KMS-11 (cell line): ENCODE measurements around the gene LCA5L.

Experiments used
- H2AFZ ChIP-seq: fragments of 200-600 bp; sonication (generic); 2 replicates; pipeline ENCODE4 v1.6.1; 2016; ENCODE audit warnings: antibody characterized with exemption, mixed run types, low read depth
- H3K27ac ChIP-seq: fragments of 200-600 bp; sonication (generic); 2 replicates; pipeline ENCODE4 v1.6.1; 2016; ENCODE audit warnings: mild to moderate bottlenecking, mixed run types
- H3K27me3 ChIP-seq: fragments of 200-600 bp; sonication (generic); 2 replicates; pipeline ENCODE4 v1.6.1; 2017; ENCODE audit warnings: mild to moderate bottlenecking, low read depth, mixed run types, moderate library complexity; ENCODE audit not compliant: insufficient read depth
- H3K36me3 ChIP-seq: fragments of 200-600 bp; sonication (generic); 2 replicates; pipeline ENCODE4 v1.6.1; 2017; ENCODE audit warnings: mild to moderate bottlenecking, mixed run types; ENCODE audit not compliant: insufficient read depth
- H3K4me1 ChIP-seq: fragments of 200-600 bp; sonication (generic); 2 replicates; pipeline ENCODE4 v1.6.1; 2016; ENCODE audit warnings: mild to moderate bottlenecking, low read depth, mixed run types; ENCODE audit not compliant: poor library complexity, severe bottlenecking
- H3K4me2 ChIP-seq: fragments of 200-600 bp; sonication (generic); 2 replicates; pipeline ENCODE4 v1.7.0; 2016; ENCODE audit warnings: mild to moderate bottlenecking, mixed run types
- H3K4me3 ChIP-seq: fragments of 200-600 bp; sonication (generic); IDR thresholded peaks from 2 replicates; pipeline ENCODE4 v1.6.1; 2017; ENCODE audit warnings: low read depth, low read length, mixed read lengths; ENCODE audit not compliant: insufficient read depth
- H3K79me2 ChIP-seq: fragments of 200-600 bp; sonication (generic); 2 replicates; pipeline ENCODE4 v1.6.1; 2016; ENCODE audit warnings: low read depth, mixed run types; ENCODE audit not compliant: insufficient read depth
- H3K9ac ChIP-seq: fragments of 200-600 bp; sonication (generic); 2 replicates; pipeline ENCODE4 v1.6.1; 2016; ENCODE audit warnings: mild to moderate bottlenecking, mixed run types
- H4K20me1 ChIP-seq: fragments of 200-600 bp; sonication (generic); 2 replicates; pipeline ENCODE4 v1.6.1; 2016; ENCODE audit warnings: mild to moderate bottlenecking, mixed run types; ENCODE audit not compliant: insufficient read depth
- TF ChIP-seq, protein P1 (sequence below): fragments of 200-600 bp; sonication (generic); conservative IDR thresholded peaks from 2 replicates; pipeline ENCODE4 v1.6.1; 2017; ENCODE audit warnings: low read depth, mild to moderate bottlenecking, antibody characterized with exemption, low read length, moderate library complexity, mixed read lengths

The LCA5L gene

DNA sequence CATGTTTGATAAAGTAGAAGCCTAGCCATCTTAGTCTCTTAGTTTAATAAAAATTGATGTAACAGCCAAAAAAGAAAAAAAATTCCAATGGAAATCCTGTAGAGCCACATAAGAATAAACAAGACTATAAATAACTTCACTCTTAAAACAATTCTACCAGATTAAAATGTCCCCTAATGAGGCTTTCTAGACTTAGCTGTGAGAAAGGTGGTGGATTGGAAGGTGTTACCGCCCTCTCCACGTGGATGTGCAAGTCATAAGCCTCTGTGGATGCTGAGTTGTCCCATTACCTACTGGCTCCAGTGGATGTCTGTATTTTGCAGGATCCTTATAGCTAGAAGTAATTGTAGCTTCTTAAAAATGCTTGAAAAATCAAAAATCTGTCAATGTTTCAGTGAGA, 14.6 kb downstream of the LCA5L start:
- no peak overlapping the region for H3K4me2 ChIP-seq
- no peak overlapping the region for H2AFZ ChIP-seq
- no peak overlapping the region for H3K4me3 ChIP-seq
- H3K9ac ChIP-seq: no peak overlapping the region
- no peaks in the 10 kb centered on the region for H3K4me1 ChIP-seq
- H3K36me3 ChIP-seq: no peaks in the 10 kb centered on the region
- no peak overlapping the region for H3K27ac ChIP-seq
- no peaks in the 10 kb centered on the region for H3K27me3 ChIP-seq
- no peaks in the 10 kb centered on the region for H4K20me1 ChIP-seq
- H3K79me2 ChIP-seq: no peaks in the 10 kb centered on the region
- TF ChIP-seq, protein P1, sequence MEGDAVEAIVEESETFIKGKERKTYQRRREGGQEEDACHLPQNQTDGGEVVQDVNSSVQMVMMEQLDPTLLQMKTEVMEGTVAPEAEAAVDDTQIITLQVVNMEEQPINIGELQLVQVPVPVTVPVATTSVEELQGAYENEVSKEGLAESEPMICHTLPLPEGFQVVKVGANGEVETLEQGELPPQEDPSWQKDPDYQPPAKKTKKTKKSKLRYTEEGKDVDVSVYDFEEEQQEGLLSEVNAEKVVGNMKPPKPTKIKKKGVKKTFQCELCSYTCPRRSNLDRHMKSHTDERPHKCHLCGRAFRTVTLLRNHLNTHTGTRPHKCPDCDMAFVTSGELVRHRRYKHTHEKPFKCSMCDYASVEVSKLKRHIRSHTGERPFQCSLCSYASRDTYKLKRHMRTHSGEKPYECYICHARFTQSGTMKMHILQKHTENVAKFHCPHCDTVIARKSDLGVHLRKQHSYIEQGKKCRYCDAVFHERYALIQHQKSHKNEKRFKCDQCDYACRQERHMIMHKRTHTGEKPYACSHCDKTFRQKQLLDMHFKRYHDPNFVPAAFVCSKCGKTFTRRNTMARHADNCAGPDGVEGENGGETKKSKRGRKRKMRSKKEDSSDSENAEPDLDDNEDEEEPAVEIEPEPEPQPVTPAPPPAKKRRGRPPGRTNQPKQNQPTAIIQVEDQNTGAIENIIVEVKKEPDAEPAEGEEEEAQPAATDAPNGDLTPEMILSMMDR: no peak

DNA sequence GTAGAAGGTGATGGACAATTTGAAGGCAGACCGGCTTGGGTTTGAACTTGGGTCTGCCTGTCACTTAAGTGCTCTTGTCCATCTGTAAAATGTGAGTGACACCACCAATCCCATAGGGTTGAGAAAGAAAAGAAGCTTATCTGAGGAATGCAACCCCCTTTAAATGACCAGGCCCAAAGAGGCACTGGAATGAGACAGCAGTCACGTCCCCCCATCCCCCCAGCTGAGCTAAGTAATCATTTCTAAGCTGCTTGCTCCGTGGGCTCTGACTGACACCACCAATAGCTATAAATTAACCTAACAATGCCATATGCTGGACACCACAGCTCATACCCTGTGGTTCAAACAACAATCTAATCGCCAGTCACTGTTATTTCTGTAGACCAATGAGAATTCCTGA, 15.1 kb downstream of the LCA5L start:
- Histone ChIP-seq H3K9ac (no peak overlapping the region), H3K27ac (no peak overlapping the region), H3K4me1 (no peaks in the 10 kb centered on the region), H4K20me1 (no peaks in the 10 kb centered on the region), H3K27me3 (no peaks in the 10 kb centered on the region), H2AFZ (no peak overlapping the region), H3K36me3 (no peaks in the 10 kb centered on the region), H3K4me3 (no peak overlapping the region), H3K79me2 (no peaks in the 10 kb centered on the region), H3K4me2 (no peak overlapping the region)
- TF ChIP-seq, protein P1: no peak

DNA sequence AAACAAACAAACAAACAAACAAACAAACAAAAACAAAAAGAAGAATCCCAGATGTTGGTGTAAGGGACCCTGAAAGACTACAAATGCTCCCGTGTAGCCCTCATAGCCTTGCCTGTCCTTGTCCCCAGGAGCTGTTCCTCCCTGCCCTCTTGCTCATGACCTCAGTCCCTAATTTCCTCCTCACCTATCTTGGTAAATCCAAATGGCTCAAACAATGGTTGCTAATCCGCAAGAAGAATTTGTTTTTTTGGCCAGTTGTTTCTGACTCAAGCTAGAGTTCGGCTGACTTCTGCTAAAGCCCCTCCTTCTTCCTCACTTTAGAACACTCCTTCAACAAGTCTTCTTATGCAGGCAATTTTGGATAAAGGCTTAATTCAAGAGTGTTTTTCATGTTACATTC, 15.6 kb downstream of the LCA5L start:
- Histone ChIP-seq H3K4me1 (no peaks in the 10 kb centered on the region), H3K36me3 (no peaks in the 10 kb centered on the region), H3K27ac (no peak overlapping the region), H3K79me2 (no peaks in the 10 kb centered on the region), H3K27me3 (no peaks in the 10 kb centered on the region), H3K4me2 (no peak overlapping the region), H3K9ac (no peak overlapping the region), H2AFZ (no peak overlapping the region), H3K4me3 (no peak overlapping the region), H4K20me1 (no peaks in the 10 kb centered on the region)
- TF ChIP-seq, protein P1: no peak

DNA sequence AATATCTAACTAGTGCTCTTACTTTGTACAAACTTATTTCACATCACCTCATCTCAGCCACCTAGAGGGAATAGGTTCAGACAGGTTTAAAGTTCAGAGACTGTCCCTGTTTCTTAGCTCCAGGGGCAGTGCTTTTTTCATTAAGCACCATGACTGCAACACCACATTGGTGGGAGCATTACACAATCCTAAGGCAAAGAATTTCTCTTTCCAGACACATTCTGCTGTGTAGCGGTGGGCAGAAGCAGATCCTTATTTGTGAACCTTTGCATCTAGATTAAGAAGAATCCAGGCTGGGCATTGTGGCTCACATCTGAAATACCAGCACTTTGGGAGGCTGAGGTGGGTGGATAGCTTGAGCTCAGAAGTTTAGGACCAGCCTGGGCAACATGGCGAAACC, 16.1 kb downstream of the LCA5L start:
- H3K4me1 ChIP-seq: no peaks in the 10 kb centered on the region
- H3K36me3 ChIP-seq: no peaks in the 10 kb centered on the region
- no peaks in the 10 kb centered on the region for H3K79me2 ChIP-seq
- H3K27ac ChIP-seq: no peak overlapping the region
- H3K4me2 ChIP-seq: no peak overlapping the region
- no peaks in the 10 kb centered on the region for H4K20me1 ChIP-seq
- H2AFZ ChIP-seq: no peak overlapping the region
- no peak overlapping the region for H3K9ac ChIP-seq
- no peaks in the 10 kb centered on the region for H3K27me3 ChIP-seq
- TF ChIP-seq, protein P1: no peak
- H3K4me3 ChIP-seq: no peak overlapping the region
